Glutamatergic neuron (in vitro differentiated cells): Measurements from ENCODE around the gene KCNH3. TPM values are rescaled to one million over a fixed set of nuclear protein-coding genes. Genes with fewer than 3 reads are reported as not detected.
"Not testable (repeated sequence)": the region's sequence is repeated elsewhere in the genome, so short reads cannot be mapped to it uniquely, and the experiment has no call there.

ENCODE experiments used
- DNase-seq: peaks from one replicate; pipeline ENCODE4 v3.0.0; 2022
- H3K27ac Mint-ChIP-seq: one replicate; pipeline ENCODE4 v1.8.0; 2020; ENCODE audit warnings: mild to moderate bottlenecking, mixed read lengths, inconsistent platforms; ENCODE audit not compliant: unreplicated experiment
- H3K27me3 Mint-ChIP-seq: one replicate; pipeline ENCODE4 v1.8.0; 2020; ENCODE audit warnings: mild to moderate bottlenecking, moderate library complexity, mixed read lengths, inconsistent platforms; ENCODE audit not compliant: unreplicated experiment
- H3K36me3 Mint-ChIP-seq: one replicate; pipeline ENCODE4 v1.8.0; 2020; ENCODE audit warnings: mild to moderate bottlenecking, mixed read lengths, inconsistent platforms; ENCODE audit not compliant: unreplicated experiment
- H3K4me1 Mint-ChIP-seq: one replicate; pipeline ENCODE4 v1.8.0; 2020; ENCODE audit warnings: mild to moderate bottlenecking, low read depth, mixed read lengths, inconsistent platforms; ENCODE audit not compliant: unreplicated experiment
- H3K4me3 Mint-ChIP-seq: one replicate; pipeline ENCODE4 v1.8.0; 2020; ENCODE audit warnings: mild to moderate bottlenecking, mixed read lengths, inconsistent platforms; ENCODE audit not compliant: unreplicated experiment
- H3K9me3 Mint-ChIP-seq: one replicate; pipeline ENCODE4 v1.8.0; 2020; ENCODE audit warnings: mild to moderate bottlenecking, moderate library complexity, mixed read lengths, inconsistent platforms; ENCODE audit not compliant: unreplicated experiment
- CTCF ChIP-seq: fragments of 200-600 bp; sonication (generic); IDR thresholded peaks from one replicate; pipeline ENCODE4 v1.5.0; 2021; ENCODE audit not compliant: partially characterized antibody, unreplicated experiment
- total RNA-seq: library from RNA; stranded (reverse); fragmentation: NEBNext Ultra II Directional; extraction: Animal tissue kit (Norgen Biotek cat#: 25700); gene quantifications from one replicate; pipeline ENCODE4 v1.2.1, GENCODE V29; 2021; ENCODE audit not compliant: unreplicated experiment

KCNH3 gene
- total RNA-seq, 1 donor from 2014 or later = 5.9 TPM

- DNase-seq = no peak
- TF ChIP-seq CTCF = no peak
- Mint-ChIP-seq H3K27ac (no peak overlapping the region), H3K36me3 (no peaks in the 10 kb centered on the region), H3K9me3 (peaks cover 5% of the 10 kb centered on the region), H3K4me3 (no peak overlapping the region), H3K4me1 (no peaks in the 10 kb centered on the region), H3K27me3 (peaks cover 5% of the 10 kb centered on the region)
Observed at GRCh38 chr12:49603721-49604120, 64.9 kb downstream of the KCNH3 start.

- Mint-ChIP-seq H3K27ac (no peak overlapping the region), H3K4me1 (no peaks in the 10 kb centered on the region)
Observed at GRCh38 chr12:49604856-49605255, 66.0 kb downstream of the KCNH3 start.

GRCh38 chr12:49605539-49605938 lies 66.7 kb downstream of the KCNH3 start, which contains the start of gene FAM186B:
TSS of gene FAM186B (minus strand) at chr12:49605639. CDS start at chr12:49605477, 162 bp downstream.
- H3K27ac Mint-ChIP-seq, H3K27me3 Mint-ChIP-seq, H3K4me3 Mint-ChIP-seq, DNase-seq, H3K36me3 Mint-ChIP-seq, H3K4me1 Mint-ChIP-seq: not testable (repeated sequence)
- H3K9me3 Mint-ChIP-seq = peaks cover 13% of the 10 kb centered on the region

More at GRCh38 chr12:49604856-49605255, 66.0 kb downstream of the KCNH3 start:
- H3K27me3 Mint-ChIP-seq = peaks cover 5% of the 10 kb centered on the region
- no peak for TF ChIP-seq CTCF
- H3K4me3 Mint-ChIP-seq = no peak overlapping the region
- H3K36me3 Mint-ChIP-seq = peaks cover under 1% of the 10 kb centered on the region
- peaks cover 7% of the 10 kb centered on the region for H3K9me3 Mint-ChIP-seq
- no peak for DNase-seq

Other genes starting within 250 kb of the KCNH3 start
- 2,189 TPM for gene PRPH, start 243.9 kb upstream of the KCNH3 start, total RNA-seq
- gene TROAP, start 215.8 kb upstream of the KCNH3 start, total RNA-seq = 11.7 TPM
- gene C1QL4, start 201.8 kb upstream of the KCNH3 start, total RNA-seq = 4.8 TPM
- 4.5 TPM for gene DNAJC22, start 192.1 kb upstream of the KCNH3 start, total RNA-seq
- 43.9 TPM for gene SPATS2, start 171.6 kb upstream of the KCNH3 start, total RNA-seq
- gene MCRS1, start 29.1 kb downstream of the KCNH3 start, total RNA-seq = 103 TPM
- not detected for gene FAM186B, start 66.6 kb downstream of the KCNH3 start, total RNA-seq
- 26.4 TPM for gene PRPF40B, start 84.5 kb downstream of the KCNH3 start, total RNA-seq
- 13.7 TPM for gene FMNL3, start 168.4 kb downstream of the KCNH3 start, total RNA-seq
- 278 TPM for gene TMBIM6, start 202.5 kb downstream of the KCNH3 start, total RNA-seq